ENCODE data around the gene TBCE. TPM values are rescaled to one million over a fixed set of nuclear protein-coding genes. Genes with fewer than 3 reads are reported as not detected.

The TBCE gene
- total RNA-seq, 2 experiments from 2014 or later: 7.0 to 8.4 TPM

DNA sequence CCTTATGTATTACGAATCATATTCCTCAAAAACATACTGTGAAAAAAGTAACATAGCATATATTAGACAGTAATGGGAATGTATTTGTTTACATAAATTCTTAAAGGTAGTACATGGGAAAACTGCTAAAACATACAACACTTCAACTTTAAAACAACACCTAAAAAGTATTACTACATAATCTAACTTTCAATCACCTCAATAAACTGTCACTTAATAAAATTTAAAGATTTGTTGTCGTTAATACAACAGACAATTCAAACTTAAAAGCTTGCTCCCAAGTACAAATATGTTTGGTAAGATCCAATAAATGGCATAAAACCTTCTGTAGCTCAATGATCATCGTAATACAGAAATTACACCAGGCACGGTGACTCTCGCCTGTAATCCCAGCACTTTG is 42.9 kb upstream of the TBCE start:
- Histone ChIP-seq H3K36me3 (ENCODE audit: insufficient read depth, low read length) (peaks cover 19% of the 10 kb centered on the region), H3K4me3 (ENCODE audit: low read length) (peak overlapping the region; percentile 97), H3K27ac (ENCODE audit: low read depth in 1 of 2, low read length in 2 of 2) (no peak overlapping the region), H3K27me3 (ENCODE audit: control insufficient read depth in 1 of 2, insufficient read depth in 2 of 2, low read length in 2 of 2) (no peaks in the 10 kb centered on the region), H3K9me3 (ENCODE audit: control insufficient read depth in 1 of 2, insufficient read depth in 1 of 2, low read length in 2 of 2) (no peaks in the 10 kb centered on the region), H3K4me1 (ENCODE audit: insufficient read depth, low read length) (peaks cover 44% of the 10 kb centered on the region)
- no peaks in the 10 kb centered on the region for H3K9me3 Mint-ChIP-seq
- DNase-seq (no peak), ATAC-seq (ENCODE audit: poor library complexity) (no peak)
- H3K27ac Mint-ChIP-seq: peak overlapping the region; percentile 44
- H3K4me3 Mint-ChIP-seq: peak overlapping the region; percentile 99
- intact Hi-C loops (cut with DNase I, micrococcal nuclease): loop anchor here in 1 of 2 experiments (5.0 to 10.0 kb wide), 5 partner anchors 37 to 949 kb away; partner anchors contain the start of genes COA6 and RBM34
- H3K27me3 Mint-ChIP-seq: no peaks in the 10 kb centered on the region
- ChIA-PET POLR2A (interaction anchor here (1.0 to 1.6 kb wide), 4 partner anchors 9 to 722 kb away, joined by 3 to 8 read pairs (median 4); partner anchors contain the start of gene RBM34), CTCF (interaction anchor here (0.8 to 1.7 kb wide), 3 partner anchors 12 to 66 kb away, joined by 3 to 6 read pairs (median 5); no protein-coding TSS in a partner anchor)
- H3K4me1 Mint-ChIP-seq (ENCODE audit: low read depth): peaks cover 58% of the 10 kb centered on the region
- TF ChIP-seq, protein P1, sequence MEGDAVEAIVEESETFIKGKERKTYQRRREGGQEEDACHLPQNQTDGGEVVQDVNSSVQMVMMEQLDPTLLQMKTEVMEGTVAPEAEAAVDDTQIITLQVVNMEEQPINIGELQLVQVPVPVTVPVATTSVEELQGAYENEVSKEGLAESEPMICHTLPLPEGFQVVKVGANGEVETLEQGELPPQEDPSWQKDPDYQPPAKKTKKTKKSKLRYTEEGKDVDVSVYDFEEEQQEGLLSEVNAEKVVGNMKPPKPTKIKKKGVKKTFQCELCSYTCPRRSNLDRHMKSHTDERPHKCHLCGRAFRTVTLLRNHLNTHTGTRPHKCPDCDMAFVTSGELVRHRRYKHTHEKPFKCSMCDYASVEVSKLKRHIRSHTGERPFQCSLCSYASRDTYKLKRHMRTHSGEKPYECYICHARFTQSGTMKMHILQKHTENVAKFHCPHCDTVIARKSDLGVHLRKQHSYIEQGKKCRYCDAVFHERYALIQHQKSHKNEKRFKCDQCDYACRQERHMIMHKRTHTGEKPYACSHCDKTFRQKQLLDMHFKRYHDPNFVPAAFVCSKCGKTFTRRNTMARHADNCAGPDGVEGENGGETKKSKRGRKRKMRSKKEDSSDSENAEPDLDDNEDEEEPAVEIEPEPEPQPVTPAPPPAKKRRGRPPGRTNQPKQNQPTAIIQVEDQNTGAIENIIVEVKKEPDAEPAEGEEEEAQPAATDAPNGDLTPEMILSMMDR (IDR thresholded peaks at IDR 0.05): no peak
- peaks cover 47% of the 10 kb centered on the region for H3K36me3 Mint-ChIP-seq (ENCODE audit: low read depth)

DNA sequence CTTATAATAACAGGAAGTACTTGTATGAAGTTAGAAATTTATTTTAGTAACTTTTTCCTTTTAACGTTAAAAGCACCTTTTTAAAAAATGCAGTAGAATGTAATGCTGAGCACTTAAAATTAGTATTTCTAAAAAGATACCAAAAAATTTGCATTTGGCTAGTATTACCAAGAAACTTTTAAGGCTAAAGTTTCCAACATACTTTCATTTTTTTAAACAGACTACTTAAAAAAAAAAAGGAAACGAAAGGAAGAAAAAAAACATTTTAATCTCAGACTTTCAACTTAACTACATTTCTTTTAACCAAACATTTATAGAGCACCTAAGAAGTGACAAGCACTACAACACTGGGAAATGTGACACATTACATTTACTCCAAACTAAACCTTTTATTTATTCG is 42.1 kb upstream of the TBCE start:
- peak overlapping the region; percentile 99 for H3K4me3 Mint-ChIP-seq
- DNase-seq: no peak
- H3K36me3 Mint-ChIP-seq (ENCODE audit: low read depth): peaks cover 46% of the 10 kb centered on the region
- peaks cover 53% of the 10 kb centered on the region for H3K4me1 Mint-ChIP-seq (ENCODE audit: low read depth)
- ChIA-PET POLR2A (interaction anchor here (1.0 to 1.6 kb wide), 6 partner anchors 10 to 723 kb away, joined by 3 to 8 read pairs (median 4); partner anchors contain the start of gene RBM34), CTCF (interaction anchor here (1.4 to 1.7 kb wide), 4 partner anchors 13 to 72 kb away, joined by 5 to 6 read pairs (median 5); no protein-coding TSS in a partner anchor)
- TF ChIP-seq, protein P1 (IDR thresholded peaks at IDR 0.05): no peak
- no peaks in the 10 kb centered on the region for H3K27me3 Mint-ChIP-seq
- H3K27me3 ChIP-seq (ENCODE audit: control insufficient read depth in 1 of 2, insufficient read depth in 2 of 2, low read length in 2 of 2): no peaks in the 10 kb centered on the region
- H3K9me3 ChIP-seq (ENCODE audit: control insufficient read depth in 1 of 2, insufficient read depth in 1 of 2, low read length in 2 of 2): no peaks in the 10 kb centered on the region
- no peak for ATAC-seq (ENCODE audit: poor library complexity)
- H3K27ac ChIP-seq (ENCODE audit: low read depth in 1 of 2, low read length in 2 of 2): no peak overlapping the region
- H3K27ac Mint-ChIP-seq: peak overlapping the region; percentile 44
- intact Hi-C loops (cut with DNase I, micrococcal nuclease): loop anchor here (5.0 to 10.0 kb wide), 6 partner anchors 33 to 950 kb away; partner anchors contain the start of genes B3GALNT2 (in 1 of the 2), COA6 (in 1 of the 2), TBCE (in 1 of the 2) and TOMM20 (in 1 of the 2)
- H3K9me3 Mint-ChIP-seq: no peaks in the 10 kb centered on the region
- H3K4me3 ChIP-seq (ENCODE audit: low read length): peak overlapping the region; percentile 97
- H3K4me1 ChIP-seq (ENCODE audit: insufficient read depth, low read length): peaks cover 44% of the 10 kb centered on the region
- peaks cover 15% of the 10 kb centered on the region for H3K36me3 ChIP-seq (ENCODE audit: insufficient read depth, low read length)

DNA sequence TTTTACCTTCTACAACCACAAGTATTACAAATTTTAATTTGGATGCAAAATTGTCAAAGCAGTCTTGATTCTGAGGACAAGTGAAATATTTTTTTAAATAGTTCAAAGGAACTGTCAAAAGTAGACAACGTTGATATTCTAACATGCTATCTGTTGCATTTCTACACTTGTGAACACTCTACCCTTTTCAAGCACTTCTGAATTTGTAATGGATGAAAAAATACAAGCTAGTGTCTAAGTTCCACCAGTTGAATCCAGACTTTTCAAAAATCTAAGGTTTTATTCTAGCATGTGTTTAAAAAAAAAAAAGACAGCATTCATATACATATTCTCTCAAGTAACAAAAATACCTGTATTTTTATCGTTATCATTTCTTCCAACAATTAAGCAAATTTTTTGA is 41.4 kb upstream of the TBCE start:
- peak overlapping the region in 1 of 2 donors; percentile 95 for H3K27ac ChIP-seq (ENCODE audit: low read depth in 1 of 2, low read length in 2 of 2)
- intact Hi-C loops (cut with DNase I, micrococcal nuclease): loop anchor here (2.0 to 10.0 kb wide), 7 partner anchors 34 to 951 kb away; partner anchors contain the start of genes B3GALNT2 (in 1 of the 2), COA6 (in 1 of the 2), TBCE (in 1 of the 2) and TOMM20 (in 1 of the 2)
- peaks cover 8% of the 10 kb centered on the region for H3K36me3 ChIP-seq (ENCODE audit: insufficient read depth, low read length)
- no peaks in the 10 kb centered on the region for H3K27me3 Mint-ChIP-seq
- H3K4me1 Mint-ChIP-seq (ENCODE audit: low read depth): peaks cover 46% of the 10 kb centered on the region
- no peaks in the 10 kb centered on the region for H3K9me3 Mint-ChIP-seq
- peak overlapping the region; percentile 99 for H3K4me3 Mint-ChIP-seq
- ChIA-PET CTCF (interaction anchor here (1.4 to 1.6 kb wide), 2 partner anchors 21 to 72 kb away, joined by 5 read pairs; no protein-coding TSS in a partner anchor), POLR2A (interaction anchor here (1.2 to 1.5 kb wide), 4 partner anchors 21 to 165 kb away, joined by 3 to 4 read pairs (median 4); no protein-coding TSS in a partner anchor)
- TF ChIP-seq, protein P1 (IDR thresholded peaks at IDR 0.05): no peak
- H3K4me3 ChIP-seq (ENCODE audit: low read length): peak overlapping the region; percentile 97
- H3K27ac Mint-ChIP-seq: no peak overlapping the region
- peaks cover 39% of the 10 kb centered on the region for H3K4me1 ChIP-seq (ENCODE audit: insufficient read depth, low read length)
- ATAC-seq (ENCODE audit: poor library complexity) (no peak), DNase-seq (no peak)
- no peaks in the 10 kb centered on the region for H3K9me3 ChIP-seq (ENCODE audit: control insufficient read depth in 1 of 2, insufficient read depth in 1 of 2, low read length in 2 of 2)
- peaks cover 39% of the 10 kb centered on the region for H3K36me3 Mint-ChIP-seq (ENCODE audit: low read depth)
- no peaks in the 10 kb centered on the region for H3K27me3 ChIP-seq (ENCODE audit: control insufficient read depth in 1 of 2, insufficient read depth in 2 of 2, low read length in 2 of 2)
